Trophoblast cell (in vitro differentiated cells and primary cell): ENCODE measurements around the gene XYLT1.
A peak's percentile ranks its signal among the peaks of the same experiment; 100 is the strongest.

ENCODE experiments used
- DNase-seq, 2 donors: peaks; one replicate each; pipeline ENCODE4 v3.0.0-alpha.2; 2016
- H2AFZ ChIP-seq: 2 replicates; pipeline ENCODE4 v1.6.1; 2013; ENCODE audit warnings: low read length, moderate library complexity, mild to moderate bottlenecking; ENCODE audit not compliant: insufficient read depth, poor library complexity
- H2AK5ac ChIP-seq: 2 replicates; pipeline ENCODE4 v1.6.1; 2013; ENCODE audit warnings: mild to moderate bottlenecking, low read length
- H2BK120ac ChIP-seq: 2 replicates; pipeline ENCODE4 v1.6.1; 2013; ENCODE audit warnings: low read length, mild to moderate bottlenecking, moderate library complexity; ENCODE audit not compliant: insufficient read depth, poor library complexity
- H2BK12ac ChIP-seq: 2 replicates; pipeline ENCODE4 v1.6.1; 2013; ENCODE audit warnings: mild to moderate bottlenecking, low read length, moderate library complexity
- H2BK5ac ChIP-seq: 2 replicates; pipeline ENCODE4 v1.6.1; 2013; ENCODE audit warnings: low read length, low read depth, moderate library complexity, mild to moderate bottlenecking; ENCODE audit not compliant: poor library complexity
- H3K14ac ChIP-seq: 2 replicates; pipeline ENCODE4 v1.6.1; 2013; ENCODE audit warnings: mild to moderate bottlenecking, low read length
- H3K18ac ChIP-seq: 2 replicates; pipeline ENCODE4 v1.6.1; 2013; ENCODE audit warnings: mild to moderate bottlenecking, low read length
- H3K23ac ChIP-seq: 2 replicates; pipeline ENCODE4 v1.6.1; 2013; ENCODE audit warnings: low read length
- H3K27ac ChIP-seq: 2 replicates; pipeline ENCODE4 v1.5.1; 2013; ENCODE audit warnings: low read depth, mild to moderate bottlenecking, inconsistent platforms, low read length, moderate library complexity
- H3K27me3 ChIP-seq: 2 replicates; pipeline ENCODE4 v1.6.1; 2013; ENCODE audit warnings: inconsistent platforms, mild to moderate bottlenecking, low read length, moderate library complexity; ENCODE audit not compliant: insufficient read depth
- H3K36me3 ChIP-seq, 2 experiments: 1 replicate in 1 of 2; 2 replicates in 1 of 2; pipeline ENCODE4 v1.6.1; 2013; ENCODE audit warnings: low read length in 2 of 2, mild to moderate bottlenecking in 2 of 2, moderate library complexity in 1 of 2; ENCODE audit not compliant: insufficient read depth in 2 of 2, control insufficient read depth in 1 of 2
- H3K4ac ChIP-seq: 2 replicates; pipeline ENCODE4 v1.6.1; 2013; ENCODE audit warnings: low read depth, mild to moderate bottlenecking, low read length, moderate library complexity
- H3K4me1 ChIP-seq, 2 experiments: 1 replicate in 1 of 2; 2 replicates in 1 of 2; pipeline ENCODE4 v1.6.1; 2013; ENCODE audit warnings: low read length in 2 of 2, mild to moderate bottlenecking in 2 of 2, moderate library complexity in 1 of 2; ENCODE audit not compliant: insufficient read depth in 2 of 2, control insufficient read depth in 1 of 2
- H3K4me2 ChIP-seq: 2 replicates; pipeline ENCODE4 v1.6.1; 2013; ENCODE audit warnings: inconsistent platforms, mild to moderate bottlenecking, low read length, moderate library complexity
- H3K4me3 ChIP-seq: 2 replicates; pipeline ENCODE4 v1.5.1; 2013; ENCODE audit warnings: mild to moderate bottlenecking, low read depth, low read length, inconsistent platforms
- H3K79me1 ChIP-seq: one replicate; pipeline ENCODE4 v1.6.1; 2013; ENCODE audit warnings: low read length
- H3K79me2 ChIP-seq: 2 replicates; pipeline ENCODE4 v1.6.1; 2013; ENCODE audit warnings: low read length, mild to moderate bottlenecking; ENCODE audit not compliant: control insufficient read depth, insufficient read depth, poor library complexity
- H3K9ac ChIP-seq: 2 replicates; pipeline ENCODE4 v1.6.1; 2013; ENCODE audit warnings: mild to moderate bottlenecking, low read length
- H3K9me3 ChIP-seq: 2 replicates; pipeline ENCODE4 v1.6.1; 2013; ENCODE audit warnings: low read depth, mild to moderate bottlenecking, control low read depth, inconsistent platforms, low read length; ENCODE audit not compliant: insufficient read depth
- H4K12ac ChIP-seq: 2 replicates; pipeline ENCODE4 v1.6.1; 2013; ENCODE audit warnings: low read depth, mild to moderate bottlenecking, low read length, moderate library complexity
- H4K8ac ChIP-seq: 2 replicates; pipeline ENCODE4 v1.6.1; 2013; ENCODE audit warnings: low read depth, mild to moderate bottlenecking, low read length, moderate library complexity
- H4K91ac ChIP-seq: one replicate; pipeline ENCODE4 v1.6.1; 2013; ENCODE audit warnings: low read depth, mild to moderate bottlenecking, low read length, moderate library complexity
- WGBS: extraction: QIAGEN DNeasy Blood & Tissue Kit; methylation state at CpG from one replicate; pipeline ENCODE4 v1.1.7; 2013; ENCODE audit warnings: missing lambda C conversion rate; ENCODE audit not compliant: insufficient read length, insufficient coverage; ENCODE audit errors: extremely low coverage; 5-methylcytosine and 5-hydroxymethylcytosine counted together

XYLT1 gene

DNA sequence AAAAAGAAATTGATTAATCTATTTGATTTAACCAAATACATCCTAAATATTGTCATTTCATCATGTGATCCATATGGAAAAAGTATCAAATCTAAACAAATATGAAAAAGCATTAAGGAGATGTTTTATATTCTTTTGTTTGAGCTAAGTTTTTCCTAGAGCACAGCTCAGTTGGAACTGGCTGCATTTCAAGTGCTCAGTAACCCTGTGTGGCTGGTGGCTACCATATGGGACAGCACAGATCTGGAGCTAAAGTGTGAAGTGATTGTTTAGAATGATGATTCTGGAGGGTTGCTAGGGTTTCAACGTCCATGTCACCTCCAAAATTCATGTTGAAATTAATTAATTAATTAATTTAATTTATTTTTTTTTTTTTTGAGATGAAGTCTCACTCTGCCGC is 137.5 kb downstream of the XYLT1 start:
- H3K27ac ChIP-seq = no peak overlapping the region
- H3K27me3 ChIP-seq = no peaks in the 10 kb centered on the region
- no peak overlapping the region for H3K18ac ChIP-seq
- no peaks in the 10 kb centered on the region for H3K79me1 ChIP-seq
- no CpG with 5 or more reads among the region's 2 CpGs for WGBS
- no peak overlapping the region for H3K4ac ChIP-seq
- no peak overlapping the region for H3K23ac ChIP-seq
- H4K91ac ChIP-seq = no peak overlapping the region
- H3K79me2 ChIP-seq = no peaks in the 10 kb centered on the region
- H3K36me3 ChIP-seq = no peaks in the 10 kb centered on the region
- no peak overlapping the region for H4K8ac ChIP-seq
- H2BK120ac ChIP-seq = no peak overlapping the region
- no peak for DNase-seq
- H4K12ac ChIP-seq = no peak overlapping the region
- no peak overlapping the region for H3K9ac ChIP-seq
- no peak overlapping the region for H2AK5ac ChIP-seq
- H3K4me1 ChIP-seq = no peaks in the 10 kb centered on the region
- no peak overlapping the region for H2BK12ac ChIP-seq
- H3K9me3 ChIP-seq = no peaks in the 10 kb centered on the region
- H3K4me3 ChIP-seq = no peak overlapping the region
- H2BK5ac ChIP-seq = no peak overlapping the region
- H3K4me2 ChIP-seq = no peak overlapping the region
- H3K14ac ChIP-seq = no peak overlapping the region
- no peak overlapping the region for H2AFZ ChIP-seq

DNA sequence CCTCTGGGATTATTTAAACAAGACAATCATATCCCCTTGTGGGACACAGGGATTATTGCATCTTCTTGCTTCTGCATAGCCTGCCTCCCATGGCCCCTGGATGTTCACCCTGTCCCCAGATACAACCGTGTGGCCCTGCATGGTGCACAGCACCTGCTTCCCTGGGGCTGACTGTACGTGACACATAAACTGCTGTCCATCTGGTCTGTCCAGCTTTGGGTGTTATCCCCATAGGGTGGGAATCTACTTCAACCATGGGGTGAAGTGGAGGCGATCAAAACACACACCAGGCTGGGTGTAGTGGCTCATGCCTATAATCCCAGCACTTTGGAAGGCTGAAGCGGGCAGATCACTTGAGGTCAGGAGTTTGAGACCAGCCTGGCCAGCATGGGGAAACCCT is 138.8 kb downstream of the XYLT1 start:
- no peak overlapping the region for H3K18ac ChIP-seq
- no peak overlapping the region for H4K12ac ChIP-seq
- no peak overlapping the region for H4K91ac ChIP-seq
- no peak overlapping the region for H3K27ac ChIP-seq
- no peak overlapping the region for H3K14ac ChIP-seq
- WGBS = no CpG with 5 or more reads among the region's 4 CpGs
- H2BK5ac ChIP-seq = no peak overlapping the region
- no peak overlapping the region for H2AFZ ChIP-seq
- H3K4ac ChIP-seq = no peak overlapping the region
- no peaks in the 10 kb centered on the region for H3K27me3 ChIP-seq
- no peak overlapping the region for H4K8ac ChIP-seq
- H3K4me3 ChIP-seq = no peak overlapping the region
- no peak overlapping the region for H2BK12ac ChIP-seq
- no peak overlapping the region for H3K23ac ChIP-seq
- H3K4me2 ChIP-seq = no peak overlapping the region
- no peaks in the 10 kb centered on the region for H3K4me1 ChIP-seq
- no peak overlapping the region for H2BK120ac ChIP-seq
- no peak for DNase-seq
- no peaks in the 10 kb centered on the region for H3K79me2 ChIP-seq
- H2AK5ac ChIP-seq = no peak overlapping the region
- H3K9me3 ChIP-seq = no peaks in the 10 kb centered on the region
- no peak overlapping the region for H3K9ac ChIP-seq
- no peaks in the 10 kb centered on the region for H3K36me3 ChIP-seq
- no peaks in the 10 kb centered on the region for H3K79me1 ChIP-seq

DNA sequence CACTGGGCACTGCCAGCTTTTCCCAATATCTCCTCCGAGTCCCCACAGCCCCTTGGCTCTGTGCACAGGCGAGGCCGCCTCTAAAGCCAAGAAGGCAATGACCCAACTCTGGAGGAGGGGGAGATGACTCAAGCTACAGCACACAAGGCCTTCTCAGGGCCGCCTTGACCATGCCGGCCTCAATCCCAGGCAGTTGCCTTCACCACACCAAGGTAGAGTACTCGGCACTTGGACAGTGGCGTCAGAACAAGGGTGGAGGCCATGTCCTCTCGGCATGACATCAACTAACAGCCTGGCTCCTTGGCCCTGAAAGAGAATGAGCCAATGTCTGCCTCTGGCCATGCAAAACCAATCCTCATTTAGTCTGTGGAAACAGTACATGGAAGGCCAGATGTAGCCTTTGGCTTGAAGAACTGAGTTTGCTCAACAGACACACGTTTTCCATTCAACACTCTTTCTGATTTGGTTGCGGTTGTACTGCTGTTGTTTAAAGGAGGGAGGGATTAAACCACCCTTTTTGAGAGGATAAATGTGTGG is 139.6 kb downstream of the XYLT1 start:
- H2BK12ac ChIP-seq = no peak overlapping the region
- H3K18ac ChIP-seq = no peak overlapping the region
- no peaks in the 10 kb centered on the region for H3K27me3 ChIP-seq
- no peaks in the 10 kb centered on the region for H3K9me3 ChIP-seq
- no peaks in the 10 kb centered on the region for H3K79me1 ChIP-seq
- no peak overlapping the region for H3K27ac ChIP-seq
- no peak overlapping the region for H2AFZ ChIP-seq
- no peak overlapping the region for H3K4ac ChIP-seq
- H4K12ac ChIP-seq = no peak overlapping the region
- no peak for DNase-seq
- no CpG with 5 or more reads among the region's 10 CpGs for WGBS
- H3K36me3 ChIP-seq = no peaks in the 10 kb centered on the region
- no peak overlapping the region for H2BK5ac ChIP-seq
- H4K91ac ChIP-seq = no peak overlapping the region
- no peaks in the 10 kb centered on the region for H3K4me1 ChIP-seq
- no peak overlapping the region for H4K8ac ChIP-seq
- H2BK120ac ChIP-seq = no peak overlapping the region
- no peaks in the 10 kb centered on the region for H3K79me2 ChIP-seq
- H3K4me3 ChIP-seq = no peak overlapping the region
- H2AK5ac ChIP-seq = no peak overlapping the region
- no peak overlapping the region for H3K23ac ChIP-seq
- no peak overlapping the region for H3K9ac ChIP-seq
- H3K4me2 ChIP-seq = no peak overlapping the region
- H3K14ac ChIP-seq = no peak overlapping the region

DNA sequence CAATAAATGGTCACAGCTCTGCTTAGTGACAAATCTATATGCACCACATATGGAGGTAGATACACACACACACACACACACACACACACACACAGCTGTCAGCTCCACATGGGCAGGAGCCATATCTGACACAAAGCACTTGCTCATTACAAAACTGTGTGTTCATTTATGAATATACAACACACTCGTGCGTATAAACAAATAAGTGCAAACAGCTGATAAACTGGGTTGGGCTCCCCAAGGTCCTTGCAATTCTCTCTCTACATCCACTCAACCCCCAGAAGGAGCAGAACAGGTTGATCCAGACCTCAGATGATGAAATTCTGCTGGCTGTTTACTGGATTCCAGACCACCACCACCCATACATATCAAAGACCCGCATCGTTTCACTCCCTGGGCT is 140.7 kb downstream of the XYLT1 start:
- Histone ChIP-seq H4K91ac (no peak overlapping the region), H3K4me1 (no peaks in the 10 kb centered on the region), H2AK5ac (no peak overlapping the region), H3K36me3 (no peaks in the 10 kb centered on the region), H3K18ac (no peak overlapping the region), H3K79me2 (no peaks in the 10 kb centered on the region), H2BK120ac (no peak overlapping the region), H3K4me3 (no peak overlapping the region), H3K23ac (no peak overlapping the region), H2BK5ac (no peak overlapping the region), H3K27ac (no peak overlapping the region), H3K14ac (no peak overlapping the region), H3K79me1 (no peaks in the 10 kb centered on the region), H3K9ac (no peak overlapping the region), H2AFZ (no peak overlapping the region), H3K9me3 (no peaks in the 10 kb centered on the region), H2BK12ac (no peak overlapping the region), H4K8ac (no peak overlapping the region), H4K12ac (no peak overlapping the region), H3K4me2 (no peak overlapping the region), H3K27me3 (no peaks in the 10 kb centered on the region), H3K4ac (no peak overlapping the region)
- WGBS = no CpG with 5 or more reads among the region's 4 CpGs
- peak; percentile 73 to 84 for DNase-seq
